ENCODE data around the gene E2F6.

Gene E2F6

DNA sequence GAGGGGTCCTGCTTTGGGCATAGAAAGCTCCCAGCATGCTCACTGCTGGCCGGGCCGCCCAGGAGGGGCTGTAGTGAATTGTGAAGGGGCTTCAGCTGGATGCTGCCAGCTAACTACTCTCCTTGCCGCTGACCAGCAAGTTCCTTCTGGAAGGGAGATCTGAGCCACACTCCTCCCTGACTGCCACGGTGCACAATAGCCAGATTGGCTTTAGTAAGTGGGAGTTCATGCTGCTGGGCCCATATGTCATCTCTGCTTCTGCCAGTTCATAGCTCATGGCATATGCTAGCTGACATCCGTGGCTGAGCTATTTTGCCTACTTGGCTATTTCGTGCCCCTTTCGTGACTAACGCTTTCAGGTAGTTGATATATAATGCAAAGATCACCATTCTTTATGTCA is 69.9 kb downstream of the E2F6 start:
- no peak overlapping the region for H3K4me3 ChIP-seq (ENCODE audit: low read depth, low read length)
- no peaks in the 10 kb centered on the region for H3K27me3 ChIP-seq (replicated peaks)
- no peak overlapping the region for H3K27ac ChIP-seq
- H3K36me3 ChIP-seq (replicated peaks): no peaks in the 10 kb centered on the region
- TF ChIP-seq CTCF (IDR thresholded peaks at IDR 0.05; ENCODE audit: low read depth, low read length, missing control alignments): no peak
- in situ Hi-C loops (cut with HindIII; ENCODE audit: low pct_ligation_motif_present, low sequenced_read_pairs): no loop called here
- DNase-seq: no peak

DNA sequence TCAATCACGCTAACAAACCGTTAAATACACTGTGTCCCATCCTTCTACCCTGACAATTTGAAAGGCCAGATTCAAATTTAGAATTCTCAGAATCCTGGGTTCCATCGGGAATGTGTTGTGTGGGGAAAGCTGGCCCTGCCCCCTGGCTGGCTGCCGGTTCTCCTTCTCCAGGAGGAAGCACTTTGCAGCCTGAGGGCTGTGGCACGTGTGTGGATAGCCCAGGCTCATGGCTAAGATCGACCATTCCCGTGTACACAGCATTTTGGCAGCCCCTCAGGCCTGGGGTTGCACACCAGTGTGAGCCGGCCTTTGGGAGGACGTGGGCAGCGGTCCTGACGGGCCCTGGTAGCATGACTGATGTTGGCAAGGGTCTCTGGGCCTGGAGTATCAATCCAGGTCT is 70.6 kb downstream of the E2F6 start:
- no peaks in the 10 kb centered on the region for H3K27me3 ChIP-seq (replicated peaks)
- in situ Hi-C loops (cut with HindIII; ENCODE audit: low pct_ligation_motif_present, low sequenced_read_pairs): no loop called here
- DNase-seq: no peak
- H3K4me3 ChIP-seq (ENCODE audit: low read depth, low read length): no peak overlapping the region
- H3K27ac ChIP-seq: no peak overlapping the region
- H3K36me3 ChIP-seq (replicated peaks): no peaks in the 10 kb centered on the region
- no peak for TF ChIP-seq CTCF (IDR thresholded peaks at IDR 0.05; ENCODE audit: low read depth, low read length, missing control alignments)
